GM20000 (cell line): Measurements from ENCODE around the gene KAZN.

Experiments
- DNase-seq: peaks from one replicate; pipeline ENCODE4 v3.0.0; 2012; ENCODE audit warnings: low spot score
- CTCF ChIP-seq: IDR thresholded peaks from 2 replicates; pipeline ENCODE4 v1.5.1; 2012; ENCODE audit warnings: mild to moderate bottlenecking, control low read depth; ENCODE audit errors: extremely low read depth, missing control alignments

Gene KAZN

GRCh38 chr1:14937288-14937949 is 338.9 kb downstream of the KAZN start:
- no peak for DNase-seq
- no peak for TF ChIP-seq CTCF

GRCh38 chr1:14939527-14940284 is 341.2 kb downstream of the KAZN start:
- no peak for DNase-seq
- TF ChIP-seq CTCF: no peak

- TF ChIP-seq CTCF: no peak
- no peak for DNase-seq
Measured at GRCh38 chr1:14940285-14940870, 341.9 kb downstream of the KAZN start.

GRCh38 chr1:14941864-14942263 is 343.4 kb downstream of the KAZN start:
- DNase-seq: no peak
- no peak for TF ChIP-seq CTCF

GRCh38 chr1:14944471-14944985 is 346.0 kb downstream of the KAZN start:
- DNase-seq: no peak
- no peak for TF ChIP-seq CTCF

DNA sequence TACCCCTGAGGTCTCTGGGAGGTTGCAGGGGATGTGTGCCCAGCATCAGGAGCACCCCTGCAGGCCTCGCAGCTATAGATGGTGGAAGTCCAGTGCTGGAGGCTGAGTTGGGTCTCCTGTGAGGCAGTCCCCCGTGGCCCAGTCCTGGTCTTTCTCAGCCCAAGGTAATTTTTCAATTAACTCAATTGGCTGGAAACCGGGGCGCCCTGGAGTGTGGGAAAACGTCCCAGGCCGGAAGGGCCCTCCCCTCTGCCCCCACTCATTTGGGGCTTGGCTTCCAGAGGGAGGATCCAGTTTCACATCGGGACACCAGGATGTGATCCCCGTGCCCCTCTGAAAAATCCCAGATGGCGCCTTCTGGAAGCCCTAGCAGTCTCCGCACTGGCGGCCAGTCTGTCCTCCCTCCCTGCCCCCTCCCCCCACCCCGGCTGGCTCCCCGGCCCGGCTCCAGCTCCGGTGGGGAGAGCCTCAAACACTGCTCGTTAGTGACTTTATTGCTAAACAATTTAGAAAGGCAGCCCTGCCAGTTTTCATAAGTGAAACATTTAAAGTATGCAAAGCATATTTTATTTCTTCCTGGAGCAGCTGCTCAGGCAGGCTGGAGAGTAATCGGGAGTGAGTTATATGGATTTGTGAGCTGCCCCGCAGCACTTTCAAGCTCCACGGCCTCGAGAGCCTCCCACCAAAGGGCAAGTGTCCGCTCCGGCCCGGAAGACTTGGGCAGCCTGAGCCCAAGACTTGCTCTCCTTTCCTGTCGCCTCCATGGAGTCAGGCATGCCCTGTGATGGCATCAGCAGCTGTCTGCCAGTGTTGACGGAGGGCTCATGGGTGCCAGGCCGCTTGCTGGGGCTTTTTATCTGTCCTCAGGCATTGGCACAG is 346.9 kb downstream of the KAZN start:
- no peak for DNase-seq
- TF ChIP-seq CTCF: no peak
